Heart left ventricle (tissue), 16 donors: Measurements from ENCODE around the gene C1orf53. TPM values are rescaled to one million over a fixed set of nuclear protein-coding genes. Genes with fewer than 3 reads are reported as not detected.

ENCODE experiments used
- ATAC-seq, 4 donors: fragments of 200-7000 bp; cut with Tn5 transposase; one replicate each; pipeline ENCODE4 v1.9.1; 2020 to 2022; ENCODE audit warnings: moderate library complexity in 4 of 4, mild to moderate bottlenecking in 3 of 4, moderate number of reproducible peaks in 1 of 4
- DNase-seq, 5 donors: peaks; one replicate each; pipeline ENCODE4 v3.0.0-alpha.2; 2020
- H3K27ac ChIP-seq, 12 donors: fragments of 200-600 bp; sonication (generic) in 4 of 12; one replicate each; pipeline versions ENCODE4 v1.5.0 to v1.8.0; 2016 to 2022; ENCODE audit warnings: mild to moderate bottlenecking in 2 of 12
- H3K27me3 ChIP-seq, 9 donors: fragments of 200-600 bp; sonication (generic) in 2 of 9; one replicate each; pipeline versions ENCODE4 v1.5.1 to v1.8.0; 2016 to 2022; ENCODE audit warnings: mild to moderate bottlenecking in 3 of 9
- H3K36me3 ChIP-seq, 9 donors: fragments of 200-600 bp; sonication (generic) in 2 of 9; one replicate each; pipeline versions ENCODE4 v1.5.0 to v1.8.0; 2018 to 2022; ENCODE audit warnings: mild to moderate bottlenecking in 2 of 9
- H3K4me1 ChIP-seq, 12 donors: fragments of 200-600 bp; sonication (generic) in 4 of 12; one replicate each; pipeline versions ENCODE4 v1.5.0 to v1.8.0; 2016 to 2022; ENCODE audit warnings: mild to moderate bottlenecking in 3 of 12
- H3K4me3 ChIP-seq, 12 donors: fragments of 200-600 bp; sonication (generic) in 4 of 12; one replicate each; pipeline versions ENCODE4 v1.5.0 to v1.8.0; 2017 to 2022; ENCODE audit warnings: mild to moderate bottlenecking in 9 of 12, moderate library complexity in 4 of 12
- H3K9me3 ChIP-seq, 12 donors: fragments of 200-600 bp; sonication (generic) in 4 of 12; one replicate each; pipeline versions ENCODE4 v1.5.0 to v1.8.0; 2016 to 2022; ENCODE audit warnings: mild to moderate bottlenecking in 1 of 12
- POLR2A ChIP-seq, 2 donors: fragments of 450-650 bp; IDR thresholded peaks; one replicate each; pipeline ENCODE4 v1.6.1; 2017; ENCODE audit warnings: antibody characterized with exemption in 2 of 2, mild to moderate bottlenecking in 2 of 2, moderate library complexity in 2 of 2
- WGBS, 4 donors: extraction: QIAGEN DNeasy Blood & Tissue Kit in 2 of 4; methylation state at CpG; one replicate each; pipeline versions ENCODE4 v1.1.5 to v1.1.7; 2013 to 2018; 5-methylcytosine and 5-hydroxymethylcytosine counted together
- intact Hi-C, 10 donors: fragments of 100-400 bp; cut with DNase I; formaldehyde crosslinking; loops; one replicate each; pipeline versions ENCODE4 v1.11.1 to v1.14.2; 2022
- polyA plus RNA-seq, 2 donors: library from polyadenylated mRNA; stranded (reverse); fragments of 200-250 nt; gene quantifications; one replicate each; pipeline ENCODE4 v1.2.3, GENCODE V29; 2013
- total RNA-seq, 9 donors: library from RNA; depleted of rRNA in 2 of 9; stranded (reverse); fragments of >200 nt in 2 of 9; fragmentation: NEBNext Ultra II Directional in 3 of 9; extraction: Animal tissue kit (Norgen Biotek cat#: 25700) in 3 of 9; gene quantifications; one replicate each; pipeline versions ENCODE4 v1.1.0 to v1.2.4, GENCODE V29; 2016 to 2023
- TF ChIP-seq, protein P1 (sequence below), 12 donors: fragments of 200-600 bp; sonication (generic) in 4 of 12; IDR thresholded peaks; one replicate each; pipeline versions ENCODE4 v1.5.0 to v1.8.0; 2018 to 2022; ENCODE audit warnings: antibody characterized with exemption in 12 of 12, mild to moderate bottlenecking in 5 of 12
- donor health status: ischemic (EF 13 %, LVEDD 7.1; RV severe dilation, severe dysfunction).
- donor health status: healthy with polysubstance abuse.
- donor health status: DM: no; HTN: yes; CAD: no.
- donor health status: DM: no; HTN: no; CAD: no.
- donor health status: ischemic (EF 25% LVEDD 6.9; RV normal size, moderate dysfunction).
- donor health status: ischemic (EF 25% LVEDD 5.7; RV mildly dilated, moderate dysfunction).
- donor health status: healthy.
- donor health status: DM: yes; HTN: yes; CAD: no.
- donor health status: ischemic (EF 35%, LVEDD 5.7; RV mildly dilated, moderate dysfunction).
- donor health status: nonischemic (EF 11% LVEDD 7.7; RV severe dilation, severe dysfunction).
- donor health status: DM: yes; HTN: yes; CAD: no.
- donor health status: PGD.
- donor health status: ischemic (EF 29% LVEDD 5.4; RV normal size, mild dysfunction).
- donor health status: nonischemic (EF 23%, LVEDD 6.1; RV moderate dilation, normal function).

C1orf53 gene
- total and polyA plus RNA-seq, 11 donors: 2.8 to 15.2 (median 6.8) TPM

DNA sequence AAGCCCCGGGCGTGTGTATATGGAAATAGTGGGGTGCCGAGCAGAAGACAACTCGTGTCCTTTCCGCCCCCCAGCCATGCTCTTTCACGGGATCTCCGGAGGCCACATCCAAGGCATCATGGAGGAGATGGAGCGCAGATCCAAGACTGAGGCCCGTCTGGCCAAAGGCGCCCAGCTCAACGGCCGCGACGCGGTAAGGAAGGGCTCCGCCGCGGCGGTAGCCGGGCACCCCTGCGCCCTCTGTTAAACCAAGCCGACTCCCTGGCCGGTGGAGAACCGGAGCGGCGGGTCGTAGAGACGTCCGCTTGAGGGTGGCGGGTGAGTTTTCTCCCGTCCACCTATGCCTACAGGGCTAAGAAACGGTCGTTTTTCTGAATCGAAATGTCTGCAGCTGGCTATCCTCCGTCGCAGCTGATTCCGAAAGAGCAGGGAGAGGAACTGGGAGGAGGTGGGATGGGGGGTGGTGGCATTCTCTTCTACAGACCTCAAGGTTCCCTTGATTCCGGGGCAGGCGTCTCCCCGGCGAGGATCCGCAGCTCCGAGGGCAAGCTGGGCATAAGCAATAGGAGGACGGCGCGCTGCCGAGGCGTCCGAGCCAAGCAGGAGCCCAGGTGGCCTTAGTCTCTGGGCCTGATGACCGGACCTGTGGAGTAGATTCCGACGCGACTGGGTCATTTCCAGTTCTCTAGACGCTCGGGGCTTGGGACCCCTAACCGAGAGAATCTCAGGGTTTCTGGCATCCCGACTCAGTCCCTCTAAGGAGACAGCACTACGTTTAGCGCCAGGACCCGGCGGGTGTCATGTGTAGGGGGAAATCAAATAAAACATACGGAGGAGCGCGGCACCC, 15.6 kb downstream of the C1orf53 start:
- no peaks in the 10 kb centered on the region for H3K9me3 ChIP-seq
- no peak overlapping the region for H3K27ac ChIP-seq
- H3K4me1 ChIP-seq: peaks cover 0 to 54% (median 35%) of the 10 kb centered on the region in 12 donors
- peaks cover 62 to 100% (median 95%) of the 10 kb centered on the region in 9 donors for H3K27me3 ChIP-seq
- intact Hi-C loops: loop anchor here in 2 of 10 donors (2.0 to 5.0 kb wide), 2 partner anchors 301 to 303 kb away; no protein-coding TSS in a partner anchor
- no peaks in the 10 kb centered on the region for H3K36me3 ChIP-seq
- WGBS, 4 donors: 2 to 3% (median 2%) methylated on average over 36 to 64 of the region's 64 CpGs
- TF ChIP-seq, protein P1, sequence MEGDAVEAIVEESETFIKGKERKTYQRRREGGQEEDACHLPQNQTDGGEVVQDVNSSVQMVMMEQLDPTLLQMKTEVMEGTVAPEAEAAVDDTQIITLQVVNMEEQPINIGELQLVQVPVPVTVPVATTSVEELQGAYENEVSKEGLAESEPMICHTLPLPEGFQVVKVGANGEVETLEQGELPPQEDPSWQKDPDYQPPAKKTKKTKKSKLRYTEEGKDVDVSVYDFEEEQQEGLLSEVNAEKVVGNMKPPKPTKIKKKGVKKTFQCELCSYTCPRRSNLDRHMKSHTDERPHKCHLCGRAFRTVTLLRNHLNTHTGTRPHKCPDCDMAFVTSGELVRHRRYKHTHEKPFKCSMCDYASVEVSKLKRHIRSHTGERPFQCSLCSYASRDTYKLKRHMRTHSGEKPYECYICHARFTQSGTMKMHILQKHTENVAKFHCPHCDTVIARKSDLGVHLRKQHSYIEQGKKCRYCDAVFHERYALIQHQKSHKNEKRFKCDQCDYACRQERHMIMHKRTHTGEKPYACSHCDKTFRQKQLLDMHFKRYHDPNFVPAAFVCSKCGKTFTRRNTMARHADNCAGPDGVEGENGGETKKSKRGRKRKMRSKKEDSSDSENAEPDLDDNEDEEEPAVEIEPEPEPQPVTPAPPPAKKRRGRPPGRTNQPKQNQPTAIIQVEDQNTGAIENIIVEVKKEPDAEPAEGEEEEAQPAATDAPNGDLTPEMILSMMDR (IDR thresholded peaks at IDR 0.05): no peak
- no peak for TF ChIP-seq POLR2A (IDR thresholded peaks at IDR 0.05)
- ATAC-seq (peak in 2 of 4 donors; percentile 16 to 28), DNase-seq (peak in 1 of 5 donors; percentile 29)
- peak overlapping the region; percentile 10 to 54 (median 44) for H3K4me3 ChIP-seq

DNA sequence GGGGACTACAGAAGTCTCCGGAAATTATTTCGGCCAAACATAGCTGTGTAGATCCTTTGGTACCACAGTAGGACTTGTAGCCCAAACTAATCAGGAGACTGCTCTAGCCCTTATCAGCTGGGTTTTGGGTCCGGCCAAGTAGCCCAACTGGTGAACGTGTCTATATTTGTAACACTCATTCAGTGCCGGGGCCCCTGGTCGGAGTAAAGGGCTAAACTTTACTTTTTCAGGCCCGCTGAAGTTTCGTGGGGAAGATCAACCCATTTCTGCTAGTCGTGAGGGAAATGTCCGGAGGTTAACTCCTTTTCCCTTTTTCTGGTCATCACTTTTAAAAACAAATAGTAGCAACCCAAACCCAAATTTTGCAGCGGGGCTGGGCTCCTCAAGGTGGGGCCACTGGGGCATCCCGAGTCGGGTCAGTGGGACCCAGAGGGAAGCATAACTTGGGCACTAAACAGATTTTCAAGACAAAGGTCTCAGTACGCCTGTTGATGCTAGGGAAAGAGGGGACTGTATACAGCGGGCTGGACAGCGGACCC, 16.4 kb downstream of the C1orf53 start:
- H3K4me3 ChIP-seq: peak overlapping the region in 3 of 12 donors; percentile 44 to 52 (median 45)

DNA sequence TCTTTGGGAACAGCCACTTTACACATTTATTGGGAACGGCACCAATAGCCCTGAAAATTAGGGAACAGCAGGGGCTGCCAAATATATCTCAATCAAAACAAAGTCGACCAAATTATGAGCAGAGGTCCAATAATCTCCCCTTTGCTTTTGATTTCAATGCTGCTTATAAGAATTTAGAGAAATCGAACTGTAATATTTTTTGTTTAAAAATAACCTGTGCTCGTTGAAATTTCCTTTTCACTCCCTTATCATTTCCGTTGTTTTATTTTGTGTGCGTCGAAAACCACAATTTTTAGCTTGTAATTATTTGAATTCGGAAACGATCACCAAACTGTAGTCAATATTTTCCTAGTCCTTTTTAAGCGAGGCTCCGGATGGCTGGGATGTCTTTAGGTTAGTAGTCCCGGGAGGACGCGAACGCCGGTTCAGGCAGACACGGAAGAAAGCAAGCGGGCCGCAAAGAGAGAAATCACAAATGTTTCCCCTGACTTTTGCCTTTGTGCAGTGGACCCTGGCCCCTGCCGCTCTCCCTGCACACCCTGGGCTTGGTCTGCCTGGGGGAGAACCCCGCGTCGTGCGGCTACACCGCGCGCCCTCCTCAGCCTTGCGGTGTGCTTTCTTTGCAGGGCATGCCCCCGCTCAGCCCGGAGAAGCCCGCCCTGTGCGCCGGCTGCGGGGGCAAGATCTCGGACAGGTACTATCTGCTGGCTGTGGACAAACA, 17.1 kb downstream of the C1orf53 start:
- Histone ChIP-seq H3K36me3 (no peaks in the 10 kb centered on the region), H3K27ac (no peak overlapping the region), H3K4me1 (peaks cover 0 to 48% (median 34%) of the 10 kb centered on the region in 12 donors), H3K9me3 (no peaks in the 10 kb centered on the region), H3K4me3 (peak overlapping the region in 1 of 12 donors; percentile 52), H3K27me3 (peaks cover 54 to 96% (median 81%) of the 10 kb centered on the region in 9 donors)
- 11 to 18% (median 15%) methylated on average over 35 of the region's 35 CpGs for WGBS, 4 donors
- no peak for ATAC-seq
- DNase-seq: no peak
- intact Hi-C loops: loop anchor here (2.0 to 10.0 kb wide), 7 partner anchors 225 to 545 kb away; no protein-coding TSS in a partner anchor
- no peak for TF ChIP-seq POLR2A (IDR thresholded peaks at IDR 0.05)
- TF ChIP-seq, protein P1 (IDR thresholded peaks at IDR 0.05): no peak

More for the DNA sequence above, 16.4 kb downstream of the C1orf53 start:
- Histone ChIP-seq H3K27me3 (peaks cover 60 to 100% (median 88%) of the 10 kb centered on the region in 9 donors), H3K36me3 (no peaks in the 10 kb centered on the region), H3K27ac (no peak overlapping the region), H3K4me1 (peaks cover 0 to 49% (median 34%) of the 10 kb centered on the region in 12 donors), H3K9me3 (no peaks in the 10 kb centered on the region)
- DNase-seq (no peak), ATAC-seq (no peak)
- intact Hi-C loops: loop anchor here in 2 of 10 donors (2.0 to 5.0 kb wide), 2 partner anchors 302 to 304 kb away; no protein-coding TSS in a partner anchor
- no peak for TF ChIP-seq POLR2A (IDR thresholded peaks at IDR 0.05)
- TF ChIP-seq, protein P1 (IDR thresholded peaks at IDR 0.05): no peak
- 4 to 13% (median 9%) methylated on average over 16 of the region's 16 CpGs for WGBS, 4 donors
